Measurements from ENCODE around the gene BAZ1A.

Gene BAZ1A

GRCh38 chr14:34722723-34723545, 152.2 kb downstream of the BAZ1A start:
- no peak overlapping the region for H3K4me2 ChIP-seq (ENCODE audit: low read length)
- no peaks in the 10 kb centered on the region for H4K20me1 ChIP-seq (ENCODE audit: insufficient read depth, low read length)
- peaks cover 9% of the 10 kb centered on the region; the same call in 1 of the 2 replicates for H3K9me3 ChIP-seq (ENCODE audit: low read length)
- no peaks in the 10 kb centered on the region for H3F3A ChIP-seq (ENCODE audit: insufficient read depth, low read length)
- no peaks in the 10 kb centered on the region for H3K4me1 ChIP-seq (ENCODE audit: insufficient read depth, low read length, severe bottlenecking)
- no peak overlapping the region for H2AFZ ChIP-seq (ENCODE audit: low read length)
- no peaks in the 10 kb centered on the region; the same call in 1 of the 2 replicates for H3K27me3 ChIP-seq (ENCODE audit: insufficient read depth, low read length)
- H3K36me3 ChIP-seq (ENCODE audit: insufficient read depth, low read length), result no peaks in the 10 kb centered on the region; the same call in 1 of the 2 replicates
- no peaks in the 10 kb centered on the region for H3K9me2 ChIP-seq (ENCODE audit: low read depth, low read length)
- no peak overlapping the region for H3K4me3 ChIP-seq (ENCODE audit: low read depth, low read length, poor library complexity, severe bottlenecking)
- no peak overlapping the region for H3K27ac ChIP-seq (ENCODE audit: low read depth, low read length, poor library complexity, severe bottlenecking)
- no peak overlapping the region for H3K9ac ChIP-seq (ENCODE audit: low read length)
- H3K79me2 ChIP-seq (ENCODE audit: insufficient read depth, low read length), result no peaks in the 10 kb centered on the region
- TF ChIP-seq CTCF (IDR thresholded peaks at IDR 0.05; ENCODE audit: low read length), result peak; percentile 76
- no peak for TF ChIP-seq EZH2 (IDR thresholded peaks at IDR 0.05; ENCODE audit: borderline replicate concordance, low read length)

GRCh38 chr14:34721129-34721528, 154.0 kb downstream of the BAZ1A start:
- no peak for TF ChIP-seq EZH2 (IDR thresholded peaks at IDR 0.05; ENCODE audit: borderline replicate concordance, low read length)
- no peak for TF ChIP-seq CTCF (IDR thresholded peaks at IDR 0.05; ENCODE audit: low read length)
- no peak overlapping the region for H3K27ac ChIP-seq (ENCODE audit: low read depth, low read length, poor library complexity, severe bottlenecking)
- H3K4me2 ChIP-seq (ENCODE audit: low read length), result no peak overlapping the region
- no peaks in the 10 kb centered on the region for H3F3A ChIP-seq (ENCODE audit: insufficient read depth, low read length)
- no peak overlapping the region for H3K4me3 ChIP-seq (ENCODE audit: low read depth, low read length, poor library complexity, severe bottlenecking)
- no peak overlapping the region for H3K9ac ChIP-seq (ENCODE audit: low read length)
- no peaks in the 10 kb centered on the region for H4K20me1 ChIP-seq (ENCODE audit: insufficient read depth, low read length)
- H3K79me2 ChIP-seq (ENCODE audit: insufficient read depth, low read length), result no peaks in the 10 kb centered on the region
- no peak overlapping the region for H2AFZ ChIP-seq (ENCODE audit: low read length)
- no peaks in the 10 kb centered on the region for H3K9me2 ChIP-seq (ENCODE audit: low read depth, low read length)
- no peaks in the 10 kb centered on the region for H3K4me1 ChIP-seq (ENCODE audit: insufficient read depth, low read length, severe bottlenecking)
- H3K9me3 ChIP-seq (ENCODE audit: low read length), result peaks cover 6% of the 10 kb centered on the region; the same call in 1 of the 2 replicates
- no peaks in the 10 kb centered on the region; the same call in 1 of the 2 replicates for H3K27me3 ChIP-seq (ENCODE audit: insufficient read depth, low read length)
- H3K36me3 ChIP-seq (ENCODE audit: insufficient read depth, low read length), result no peaks in the 10 kb centered on the region; the same call in 1 of the 2 replicates

- peaks cover under 1% of the 10 kb centered on the region; the same call in 1 of the 2 replicates for H3K79me2 ChIP-seq (ENCODE audit: insufficient read depth, low read length)
- H2AFZ ChIP-seq (ENCODE audit: low read length), result no peak overlapping the region
- H3K9me3 ChIP-seq (ENCODE audit: low read length), result peaks cover 6% of the 10 kb centered on the region; the same call in 1 of the 2 replicates
- H3K4me1 ChIP-seq (ENCODE audit: insufficient read depth, low read length, severe bottlenecking), result peaks cover 7% of the 10 kb centered on the region
- no peak overlapping the region for H3K27ac ChIP-seq (ENCODE audit: low read depth, low read length, poor library complexity, severe bottlenecking)
- H3F3A ChIP-seq (ENCODE audit: insufficient read depth, low read length), result 0 out of 2 replicates have a peak, but pooled peaks cover 4% of the 10 kb centered on the region
- H3K36me3 ChIP-seq (ENCODE audit: insufficient read depth, low read length), result no peaks in the 10 kb centered on the region; the same call in none of the 2 replicates
- H3K27me3 ChIP-seq (ENCODE audit: insufficient read depth, low read length), result no peaks in the 10 kb centered on the region; the same call in 1 of the 2 replicates
- H3K9me2 ChIP-seq (ENCODE audit: low read depth, low read length), result no peaks in the 10 kb centered on the region
- TF ChIP-seq EZH2 (IDR thresholded peaks at IDR 0.05; ENCODE audit: borderline replicate concordance, low read length) (no peak), CTCF (IDR thresholded peaks at IDR 0.05; ENCODE audit: low read length) (no peak)
- H4K20me1 ChIP-seq (ENCODE audit: insufficient read depth, low read length), result no peaks in the 10 kb centered on the region
- H3K9ac ChIP-seq (ENCODE audit: low read length), result no peak overlapping the region
- no peak overlapping the region for H3K4me2 ChIP-seq (ENCODE audit: low read length)
- H3K4me3 ChIP-seq (ENCODE audit: low read depth, low read length, poor library complexity, severe bottlenecking), result no peak overlapping the region
These were observed 156.3 kb downstream of the BAZ1A start for GRCh38 chr14:34718750-34719304.
